HCEC 1CT (cell line): Measurements from ENCODE around the gene NR1H3.

Experiments used
- DNase-seq: peaks from one replicate; pipeline ENCODE4 v3.0.0-alpha.2; 2017

NR1H3 gene

GRCh38 chr11:47270331-47271271 lies 12.8 kb downstream of the NR1H3 start:
- peak; percentile 57 for DNase-seq

GRCh38 chr11:47271328-47271727 lies 13.5 kb downstream of the NR1H3 start:
- DNase-seq, result no peak

GRCh38 chr11:47271961-47272661 lies 14.3 kb downstream of the NR1H3 start:
- no peak for DNase-seq

GRCh38 chr11:47272706-47273105 lies 14.9 kb downstream of the NR1H3 start:
- no peak for DNase-seq

GRCh38 chr11:47274495-47275235 lies 16.9 kb downstream of the NR1H3 start:
- no peak for DNase-seq

GRCh38 chr11:47276923-47277322 lies 19.1 kb downstream of the NR1H3 start:
- no peak for DNase-seq

GRCh38 chr11:47278058-47278457 lies 20.3 kb downstream of the NR1H3 start:
- no peak for DNase-seq

- no peak for DNase-seq
Measured at GRCh38 chr11:47278769-47279168, 21.0 kb downstream of the NR1H3 start.

GRCh38 chr11:47280099-47280498 lies 22.3 kb downstream of the NR1H3 start:
- DNase-seq, result no peak

- no peak for DNase-seq
Measured at GRCh38 chr11:47280860-47281259, 23.1 kb downstream of the NR1H3 start.

- no peak for DNase-seq
Measured at GRCh38 chr11:47282462-47282861, 24.7 kb downstream of the NR1H3 start.

- DNase-seq, result no peak
Measured at GRCh38 chr11:47284151-47284550, 26.4 kb downstream of the NR1H3 start.

GRCh38 chr11:47285969-47286770 lies 28.4 kb downstream of the NR1H3 start:
- no peak for DNase-seq

- DNase-seq, result no peak
Measured at GRCh38 chr11:47288066-47288465, 30.3 kb downstream of the NR1H3 start.

GRCh38 chr11:47289856-47290255 lies 32.1 kb downstream of the NR1H3 start:
- no peak for DNase-seq

- no peak for DNase-seq
Measured at GRCh38 chr11:47295385-47295784, 37.6 kb downstream of the NR1H3 start.

- DNase-seq, result no peak
Measured at GRCh38 chr11:47296045-47296444, 38.2 kb downstream of the NR1H3 start.

GRCh38 chr11:47299078-47299477 lies 41.3 kb downstream of the NR1H3 start:
- no peak for DNase-seq

GRCh38 chr11:47302853-47303252 lies 45.1 kb downstream of the NR1H3 start:
- no peak for DNase-seq

GRCh38 chr11:47305734-47306483 lies 48.1 kb downstream of the NR1H3 start:
- no peak for DNase-seq

- no peak for DNase-seq
Measured at GRCh38 chr11:47306484-47306844, 48.7 kb downstream of the NR1H3 start.
